GM21825 (cell line): ENCODE results near the gene SVEP1.
"Not testable (repeated sequence)": the region's sequence is repeated elsewhere in the genome, so short reads cannot be mapped to it uniquely, and the experiment has no call there.

Experiments
- ATAC-seq: cut with Tn5 transposase; IDR thresholded peaks from one replicate; pipeline ENCODE4 v1.9.1; 2021; ENCODE audit warnings: mild to moderate bottlenecking, moderate library complexity; ENCODE audit not compliant: unreplicated experiment

Gene SVEP1

GRCh38 chr9:110451726-110452125 is 127.8 kb downstream of the SVEP1 start:
- ATAC-seq: no peak

DNA sequence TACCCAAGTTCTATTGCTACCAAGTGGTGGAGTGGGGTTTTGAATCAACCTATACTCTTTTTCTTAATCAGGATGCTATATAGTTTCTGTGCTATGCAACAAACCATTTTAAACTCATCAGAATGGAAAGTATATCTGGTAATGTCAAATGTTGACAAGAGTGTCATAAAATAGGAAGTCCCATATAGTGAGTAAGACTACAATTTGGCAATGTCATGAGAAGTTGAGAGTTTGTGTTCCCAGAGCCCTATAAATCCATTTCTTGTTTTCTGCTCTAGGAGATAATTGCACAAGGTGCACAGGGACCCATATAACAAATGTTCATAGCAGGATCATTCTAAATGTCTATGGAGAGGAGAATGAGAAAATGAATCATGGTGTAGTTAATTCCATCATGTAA is 132.1 kb downstream of the SVEP1 start:
- no peak for ATAC-seq

- ATAC-seq: no peak
Measured at GRCh38 chr9:110446171-110446570, 133.4 kb downstream of the SVEP1 start.

- no peak for ATAC-seq
Measured at GRCh38 chr9:110444911-110445310, 134.6 kb downstream of the SVEP1 start.

DNA sequence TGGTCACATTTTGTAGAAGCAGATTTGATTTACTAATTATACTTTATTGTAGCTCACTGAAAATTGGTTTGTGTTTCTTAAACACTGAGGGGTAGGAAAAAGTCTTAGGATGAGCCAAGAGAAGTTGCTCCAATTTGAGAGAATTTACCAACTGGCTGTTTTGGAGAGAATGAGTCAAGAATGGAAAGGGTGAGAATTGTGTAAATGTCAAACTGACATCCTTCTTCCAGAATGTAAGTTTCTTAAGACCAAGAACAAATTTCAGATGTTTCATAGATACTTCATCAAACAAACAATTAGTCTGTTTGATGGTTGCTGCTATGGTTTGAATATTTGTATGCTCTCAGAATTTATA is 135.7 kb downstream of the SVEP1 start:
- no peak for ATAC-seq

DNA sequence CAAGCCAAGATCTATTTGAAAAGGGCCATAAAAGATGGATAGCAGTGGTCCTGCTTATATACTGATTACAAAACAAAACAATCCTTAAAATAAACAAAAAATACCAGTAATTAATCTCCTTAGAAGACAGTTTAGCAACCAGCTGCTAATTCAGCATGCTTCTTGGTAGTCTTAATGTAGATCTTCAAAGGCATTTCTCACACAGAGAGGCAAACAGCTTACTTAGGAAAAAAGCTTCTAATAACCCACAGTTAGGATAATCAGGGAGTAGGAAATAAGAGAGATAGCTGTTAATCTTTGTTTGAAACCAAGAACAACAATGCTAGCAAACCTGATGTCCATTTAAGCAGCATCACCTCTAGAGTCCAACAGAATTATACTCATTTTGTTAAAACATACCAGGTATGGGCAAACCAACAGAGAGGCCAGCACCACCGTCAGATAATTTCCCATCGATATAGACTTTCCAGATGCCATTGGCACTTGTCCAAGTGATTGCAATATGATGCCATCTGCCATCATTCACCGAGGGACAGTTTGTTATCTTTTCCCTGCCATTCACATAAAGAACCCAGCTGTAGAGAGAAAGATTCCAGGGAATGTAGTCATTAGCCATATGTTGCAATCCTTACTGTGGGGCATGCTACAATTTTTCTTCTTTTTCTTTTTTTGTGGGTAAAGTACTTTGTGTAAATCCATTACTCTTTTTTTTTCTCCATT is 136.2 kb downstream of the SVEP1 start:
- ATAC-seq: no peak

DNA sequence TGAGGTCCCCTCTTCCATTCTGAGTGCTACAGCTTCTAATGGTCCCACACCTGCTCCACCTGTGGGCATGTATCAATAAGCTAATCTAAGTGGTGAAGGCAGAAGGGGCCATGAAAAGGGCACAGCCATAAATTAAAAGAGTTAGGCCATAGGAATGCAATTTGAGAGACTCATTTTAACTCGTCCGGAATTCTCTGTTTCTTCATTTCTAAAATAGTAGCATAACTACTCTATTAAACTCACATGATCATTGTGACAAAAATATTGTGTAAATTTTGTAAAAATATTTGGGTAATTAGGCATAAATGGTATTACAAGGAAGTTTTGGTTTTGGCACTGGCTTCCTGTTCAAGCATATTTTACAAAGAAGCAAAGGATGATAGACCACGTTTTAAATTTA is 138.7 kb downstream of the SVEP1 start:
- ATAC-seq: no peak

GRCh38 chr9:110440172-110440571 is 139.4 kb downstream of the SVEP1 start:
- ATAC-seq: no peak

DNA sequence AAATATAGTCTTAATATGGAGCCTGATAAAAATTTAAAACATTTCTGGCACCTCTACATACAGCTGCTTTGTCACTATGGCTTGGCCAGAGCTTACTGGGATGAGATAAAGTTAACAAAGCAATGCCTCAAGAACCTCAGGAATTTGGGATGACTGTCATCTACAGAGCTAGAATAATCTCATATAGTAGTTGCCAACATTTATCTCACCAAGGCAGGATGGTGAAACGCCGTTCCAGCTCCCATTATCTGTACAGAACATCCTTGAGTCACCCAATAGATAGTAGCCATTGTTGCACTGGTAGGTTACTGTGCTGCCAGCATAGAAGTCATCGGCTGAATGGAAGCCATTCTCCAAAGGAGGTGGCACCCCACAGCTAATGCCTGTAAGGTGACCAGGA is 147.3 kb downstream of the SVEP1 start:
- ATAC-seq: no peak

DNA sequence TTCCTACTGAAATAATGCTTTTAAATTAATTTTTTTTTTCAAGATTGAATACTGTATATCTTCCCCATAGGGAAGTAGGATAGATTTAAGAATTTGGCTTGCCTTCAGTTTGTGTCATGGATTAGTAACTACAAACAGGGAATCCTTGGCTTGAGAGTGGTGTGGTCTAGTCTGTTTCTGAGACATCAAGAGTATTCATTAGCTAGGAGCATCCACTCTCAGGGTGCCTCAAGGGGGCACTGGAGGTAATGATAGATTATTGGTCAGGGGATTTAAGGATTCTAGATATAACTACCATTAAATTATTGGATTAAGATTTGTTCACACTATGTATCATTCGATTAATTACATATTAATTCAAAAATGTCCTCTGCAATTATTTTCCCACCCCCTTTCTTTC is 150.1 kb downstream of the SVEP1 start:
- ATAC-seq: no peak

GRCh38 chr9:110427497-110428104 is 151.9 kb downstream of the SVEP1 start:
- no peak for ATAC-seq

DNA sequence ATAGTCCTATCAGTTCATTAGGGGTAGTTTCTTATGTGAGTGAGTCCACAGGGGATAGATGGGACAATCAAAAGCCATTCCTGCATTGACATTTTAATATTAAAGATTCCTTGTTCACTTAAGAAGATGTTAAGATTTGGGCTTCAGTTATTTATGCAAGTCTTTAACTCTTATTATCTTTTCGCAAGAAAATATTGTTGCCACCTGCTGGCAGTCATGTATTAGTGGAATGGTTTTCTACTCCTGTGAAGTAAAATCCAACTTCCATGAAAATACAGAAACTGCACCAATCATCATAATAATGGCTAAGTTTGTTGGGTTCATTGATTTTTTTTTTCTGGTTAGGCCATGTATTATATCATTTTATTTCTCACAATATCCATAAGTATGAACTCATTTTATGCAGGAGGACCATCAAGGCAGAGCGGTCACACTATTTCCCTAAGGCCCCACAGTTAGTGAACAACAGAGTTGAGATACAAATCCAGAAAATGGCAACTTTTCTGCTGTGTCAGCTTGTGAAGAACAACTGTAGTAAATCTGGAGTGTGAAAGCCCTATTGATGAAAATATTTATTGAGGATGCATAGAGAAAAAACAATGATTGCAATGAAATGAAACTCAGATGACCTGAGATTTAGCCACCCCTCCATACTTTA is 153.4 kb downstream of the SVEP1 start:
- no peak for ATAC-seq

- no peak for ATAC-seq
Measured at GRCh38 chr9:110414471-110414870, 165.1 kb downstream of the SVEP1 start.

GRCh38 chr9:110410961-110411360 is 168.6 kb downstream of the SVEP1 start:
- no peak for ATAC-seq

DNA sequence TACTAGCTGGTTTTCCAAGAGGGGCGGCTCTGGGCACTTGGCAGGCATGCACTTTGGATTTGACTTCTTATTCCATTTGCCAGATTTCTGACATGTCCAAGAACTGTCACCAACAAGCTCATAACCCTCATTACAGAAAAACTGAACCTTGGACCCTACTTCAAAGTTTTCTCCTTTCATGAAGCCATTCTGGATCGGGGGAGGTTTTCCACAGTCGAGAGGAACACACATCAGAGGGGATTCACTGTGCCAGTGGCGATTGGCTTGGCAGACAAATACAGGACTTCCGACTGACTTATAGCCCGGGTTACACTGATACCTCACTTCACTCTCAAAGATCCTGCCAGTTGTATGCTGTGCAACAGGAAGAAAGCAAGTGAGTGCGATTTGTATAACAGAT is 170.9 kb downstream of the SVEP1 start:
- ATAC-seq: no peak

DNA sequence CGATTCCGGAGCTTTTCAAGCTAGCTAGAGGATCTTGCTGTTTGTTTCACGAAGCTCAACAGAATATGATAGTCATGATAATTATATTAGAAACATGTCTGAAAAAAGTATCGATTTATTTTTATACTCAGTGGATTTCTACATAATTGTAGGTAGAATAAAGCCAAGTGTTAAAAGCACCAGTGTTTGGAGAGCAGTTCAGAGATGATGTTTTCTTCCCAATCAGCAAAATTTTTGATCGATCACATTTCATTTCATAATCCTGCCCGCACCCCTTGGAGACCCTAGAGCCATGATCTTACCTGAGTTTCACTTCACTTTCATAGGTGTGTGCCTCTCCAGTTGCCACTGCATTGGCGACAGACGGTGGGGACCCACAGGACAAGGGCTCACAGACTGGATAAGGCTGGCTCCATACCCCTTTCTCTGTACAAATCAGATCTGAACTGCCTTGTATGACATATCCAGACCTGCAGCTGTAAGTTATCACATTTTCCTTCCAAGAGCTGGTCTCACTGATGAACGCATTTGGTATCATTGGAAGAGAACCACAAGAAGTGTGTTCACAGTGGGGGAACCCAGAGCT is 173.6 kb downstream of the SVEP1 start:
- ATAC-seq: no peak

GRCh38 chr9:110404473-110404872 is 175.1 kb downstream of the SVEP1 start:
- ATAC-seq: no peak

DNA sequence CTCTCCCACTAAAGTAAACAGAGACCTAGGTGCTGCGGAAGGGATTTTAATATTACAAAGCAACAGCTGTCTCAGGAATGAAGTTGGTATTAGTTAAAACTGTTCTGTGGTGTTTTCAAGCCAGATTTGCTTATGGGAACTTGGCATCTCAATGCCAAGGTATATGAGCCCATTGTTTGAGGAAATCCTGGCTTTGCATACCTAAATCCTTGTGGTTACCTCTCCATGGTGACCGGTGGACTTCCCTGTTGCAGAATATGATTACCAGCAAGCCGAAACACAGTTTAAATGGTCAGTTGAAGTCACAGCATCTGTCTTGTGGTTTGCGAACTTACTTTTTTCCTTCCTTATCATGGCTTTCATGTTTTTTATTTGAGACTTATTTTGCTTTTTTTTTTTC is 179.6 kb downstream of the SVEP1 start:
- no peak for ATAC-seq

GRCh38 chr9:110398992-110399391 is 180.5 kb downstream of the SVEP1 start:
- ATAC-seq: not testable (repeated sequence)

- no peak for ATAC-seq
Measured at GRCh38 chr9:110391826-110392485, 187.6 kb downstream of the SVEP1 start.

- ATAC-seq: no peak
Measured at GRCh38 chr9:110389148-110389750, 190.3 kb downstream of the SVEP1 start.
